ENCODE measurements around the gene NUTM1.

GRCh38 chr15:34314491-34315490 is 28.3 kb upstream of the NUTM1 start:
- TF ChIP-seq CTCF (IDR thresholded peaks at IDR 0.05): no peak
- TF ChIP-seq POLR2A (IDR thresholded peaks at IDR 0.05): no peak

Measured in testis (tissue), 2 donors.